B cell (primary cell): ENCODE measurements around the gene KCNK17. TPM values are rescaled to one million over a fixed set of nuclear protein-coding genes. Genes with fewer than 3 reads are reported as not detected.

Source experiments
- ATAC-seq: fragments of 200-7000 bp; cut with Tn5 transposase; one replicate; pipeline ENCODE4 v1.10.0; 2021; ENCODE audit warnings: low read depth, mild to moderate bottlenecking, moderate number of reproducible peaks, moderate library complexity
- CTCF ChIA-PET: fragments of 350-600 bp; sonication (Branson Sonifier 250); formaldehyde crosslinking; loops from one replicate; lab custom pipeline; 2021; ENCODE audit warnings: antibody characterized with exemption, inconsistent platforms; lab: Charles Lee
- POLR2A ChIA-PET: fragments of 350-600 bp; sonication (Branson Sonifier 250); formaldehyde crosslinking; loops from one replicate; lab custom pipeline; 2021; ENCODE audit warnings: antibody characterized with exemption; lab: Charles Lee
- DNase-seq: peaks from one replicate; pipeline ENCODE4 v3.0.0; 2013
- H2AFZ ChIP-seq: 2 replicates; pipeline ENCODE4 v1.6.1; 2012; ENCODE audit warnings: mild to moderate bottlenecking, low read depth, low read length; ENCODE audit not compliant: insufficient read depth, poor library complexity, severe bottlenecking
- H3K27ac ChIP-seq, 2 donors: 1 replicate in 1 of 2; 2 replicates in 1 of 2; pipeline ENCODE4 v1.5.1; 2012 to 2013; ENCODE audit warnings: low read length in 2 of 2, mild to moderate bottlenecking in 2 of 2, moderate library complexity in 1 of 2
- H3K27me3 ChIP-seq, 4 experiments: fragments of 200-600 bp in 1 of 4; sonication (generic) in 1 of 4; replicated peaks in 1 of 4; 1 replicate in 2 of 4; 2 replicates in 2 of 4; pipeline versions ENCODE4 v1.6.1 to v1.7.0; 2013 to 2016; ENCODE audit warnings: low read length in 3 of 4, mild to moderate bottlenecking in 2 of 4, mixed read lengths in 1 of 4, moderate library complexity in 1 of 4; ENCODE audit not compliant: insufficient read depth in 4 of 4, control insufficient read depth in 3 of 4; ENCODE audit errors: control extremely low read depth in 1 of 4
- H3K36me3 ChIP-seq, 2 experiments: replicated peaks in 1 of 2; 1 replicate in 1 of 2; 2 replicates in 1 of 2; pipeline versions ENCODE4 v1.6.1 to v1.7.1; 2013; ENCODE audit warnings: low read length in 1 of 2; ENCODE audit not compliant: insufficient read depth in 2 of 2, control insufficient read depth in 1 of 2; ENCODE audit errors: control extremely low read depth in 1 of 2, extremely low read depth in 1 of 2
- H3K4me1 ChIP-seq, 2 donors: fragments of 200-600 bp in 1 of 2; sonication (generic) in 1 of 2; 1 replicate in 1 of 2; 2 replicates in 1 of 2; pipeline versions ENCODE4 v1.5.1 to v1.6.1; 2013 to 2017; ENCODE audit warnings: low read length in 2 of 2; ENCODE audit not compliant: control insufficient read depth in 2 of 2, insufficient read depth in 2 of 2
- H3K4me2 ChIP-seq: replicated peaks from 2 replicates; pipeline ENCODE3; 2012; ENCODE audit warnings: mild to moderate bottlenecking, low read depth, low read length; ENCODE audit not compliant: poor library complexity, severe bottlenecking
- H3K4me3 ChIP-seq, 5 experiments: fragments of 200-600 bp in 1 of 5; sonication (generic) in 1 of 5; 1 replicate in 3 of 5; 2 replicates in 2 of 5; pipeline versions ENCODE4 v1.5.1 to v1.7.0; 2011 to 2016; ENCODE audit warnings: low read length in 4 of 5, mild to moderate bottlenecking in 4 of 5, low read depth in 2 of 5, control low read depth in 1 of 5, moderate library complexity in 1 of 5; ENCODE audit not compliant: insufficient read depth in 1 of 5; ENCODE audit errors: control extremely low read depth in 1 of 5, extremely low read depth in 1 of 5
- H3K79me2 ChIP-seq: fragments of 200-600 bp; sonication (generic); one replicate; pipeline ENCODE4 v1.6.0; 2016; ENCODE audit warnings: low read length; ENCODE audit not compliant: control insufficient read depth, insufficient read depth
- H3K9ac ChIP-seq: fragments of 200-600 bp; sonication (generic); 2 replicates; pipeline ENCODE4 v1.6.1; 2017; ENCODE audit warnings: mild to moderate bottlenecking, low read length, moderate library complexity
- H3K9me3 ChIP-seq, 3 donors: one replicate each; pipeline versions ENCODE4 v1.6.1 to v1.7.1; 2013; ENCODE audit warnings: low read length in 2 of 3; ENCODE audit not compliant: control insufficient read depth in 2 of 3, insufficient read depth in 1 of 3; ENCODE audit errors: control extremely low read depth in 1 of 3
- H4K20me1 ChIP-seq: 2 replicates; pipeline ENCODE4 v1.6.0; 2012; ENCODE audit warnings: mild to moderate bottlenecking, low read length; ENCODE audit not compliant: insufficient read depth, control insufficient read depth, poor library complexity, severe bottlenecking
- H3K27ac Mint-ChIP-seq: one replicate; pipeline ENCODE4 v1.8.0; 2021; ENCODE audit warnings: mixed read lengths
- H3K27me3 Mint-ChIP-seq: one replicate; pipeline ENCODE4 v1.8.0; 2021; ENCODE audit warnings: mixed read lengths
- H3K4me1 Mint-ChIP-seq: one replicate; pipeline ENCODE4 v1.8.0; 2021; ENCODE audit warnings: mixed read lengths
- H3K4me3 Mint-ChIP-seq: one replicate; pipeline ENCODE4 v1.8.0; 2021; ENCODE audit warnings: mixed read lengths
- H3K9me3 Mint-ChIP-seq: one replicate; pipeline ENCODE4 v1.8.0; 2022; ENCODE audit warnings: mixed read lengths; ENCODE audit not compliant: insufficient read depth
- EZH2 ChIP-seq: IDR thresholded peaks from 2 replicates; pipeline ENCODE4 v1.6.1; 2012; ENCODE audit warnings: borderline replicate concordance, low read depth, mild to moderate bottlenecking, moderate library complexity, low read length; ENCODE audit not compliant: insufficient read depth, poor library complexity, severe bottlenecking
- WGBS: methylation state at CpG from one replicate; pipeline ENCODE4 v1.1.5; 2013; ENCODE audit warnings: missing lambda C conversion rate; ENCODE audit not compliant: insufficient coverage; 5-methylcytosine and 5-hydroxymethylcytosine counted together
- intact Hi-C: fragments of 100-400 bp; cut with micrococcal nuclease; formaldehyde crosslinking; loops from one replicate; pipeline ENCODE4 v1.10.0; 2022
- polyA plus RNA-seq: library from polyadenylated mRNA; depleted of rRNA; stranded (reverse); fragments of >200 nt; gene quantifications from 2 replicates; pipeline ENCODE4 v1.2.3, GENCODE V29; 2012
- total RNA-seq, 2 donors: library from RNA; stranded (reverse); fragments of 120-200 nt in 1 of 2; gene quantifications; 1 replicate in 1 of 2; 2 replicates in 1 of 2; pipeline versions ENCODE4 v1.2.3 to v1.2.4, GENCODE V29; 2013 to 2022
- TF ChIP-seq, protein P1 (sequence below): fragments of 200-600 bp; IDR thresholded peaks from one replicate; pipeline ENCODE4 v1.8.0; 2022; ENCODE audit warnings: antibody characterized with exemption, mild to moderate bottlenecking

Gene KCNK17
- total and polyA plus RNA-seq, 2 donors (not counting 1 experiment from before 2014, with no cell fraction given) = not detected

DNA sequence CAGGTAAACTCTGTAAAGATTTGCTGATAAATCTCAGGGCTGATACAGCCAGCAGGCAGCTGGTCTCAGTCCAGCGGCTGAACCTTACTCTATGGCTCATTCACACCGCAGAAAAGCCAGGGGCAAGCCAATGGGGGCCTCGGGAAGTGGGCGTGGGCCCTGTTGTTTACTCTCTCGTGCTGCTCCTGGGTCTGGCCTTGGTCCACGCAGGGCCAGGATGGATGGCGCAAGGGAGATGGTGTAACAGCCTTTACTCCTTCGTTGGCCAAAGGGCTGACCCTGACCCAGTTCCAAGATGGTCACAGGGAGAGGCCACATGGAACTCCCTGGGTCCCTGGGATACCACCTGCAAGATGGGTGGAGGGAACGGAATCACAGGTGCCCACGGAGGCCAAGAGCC is 16.2 kb downstream of the KCNK17 start:
- ATAC-seq = no peak
- Mint-ChIP-seq H3K4me3 (no peak overlapping the region), H3K9me3 (no peaks in the 10 kb centered on the region), H3K27ac (no peak overlapping the region), H3K27me3 (peaks cover 23% of the 10 kb centered on the region), H3K4me1 (peaks cover 3% of the 10 kb centered on the region)
- ChIA-PET POLR2A (no interaction called here), CTCF (interaction anchor here (1.2 to 1.9 kb wide), 2 partner anchors 11 to 302 kb away, joined by 3 to 4 read pairs; no protein-coding TSS in a partner anchor)
- Histone ChIP-seq H3K4me2 (no peak overlapping the region), H4K20me1 (no peaks in the 10 kb centered on the region), H3K9ac (no peak overlapping the region), H3K27ac (no peak overlapping the region), H3K27me3 (peaks cover 0 to 10% (median 0%) of the 10 kb centered on the region in 4 experiments), H3K79me2 (no peaks in the 10 kb centered on the region), H3K9me3 (no peaks in the 10 kb centered on the region), H3K4me3 (no peak overlapping the region), H3K36me3 (no peaks in the 10 kb centered on the region), H3K4me1 (peaks cover 4% of the 10 kb centered on the region in 2 donors), H2AFZ (no peak overlapping the region)
- DNase-seq = no peak
- WGBS = 90% methylated on average over 9 of the region's 10 CpGs
- TF ChIP-seq EZH2 = no peak
- TF ChIP-seq, protein P1, sequence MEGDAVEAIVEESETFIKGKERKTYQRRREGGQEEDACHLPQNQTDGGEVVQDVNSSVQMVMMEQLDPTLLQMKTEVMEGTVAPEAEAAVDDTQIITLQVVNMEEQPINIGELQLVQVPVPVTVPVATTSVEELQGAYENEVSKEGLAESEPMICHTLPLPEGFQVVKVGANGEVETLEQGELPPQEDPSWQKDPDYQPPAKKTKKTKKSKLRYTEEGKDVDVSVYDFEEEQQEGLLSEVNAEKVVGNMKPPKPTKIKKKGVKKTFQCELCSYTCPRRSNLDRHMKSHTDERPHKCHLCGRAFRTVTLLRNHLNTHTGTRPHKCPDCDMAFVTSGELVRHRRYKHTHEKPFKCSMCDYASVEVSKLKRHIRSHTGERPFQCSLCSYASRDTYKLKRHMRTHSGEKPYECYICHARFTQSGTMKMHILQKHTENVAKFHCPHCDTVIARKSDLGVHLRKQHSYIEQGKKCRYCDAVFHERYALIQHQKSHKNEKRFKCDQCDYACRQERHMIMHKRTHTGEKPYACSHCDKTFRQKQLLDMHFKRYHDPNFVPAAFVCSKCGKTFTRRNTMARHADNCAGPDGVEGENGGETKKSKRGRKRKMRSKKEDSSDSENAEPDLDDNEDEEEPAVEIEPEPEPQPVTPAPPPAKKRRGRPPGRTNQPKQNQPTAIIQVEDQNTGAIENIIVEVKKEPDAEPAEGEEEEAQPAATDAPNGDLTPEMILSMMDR = no peak
- intact Hi-C loops = no loop called here

DNA sequence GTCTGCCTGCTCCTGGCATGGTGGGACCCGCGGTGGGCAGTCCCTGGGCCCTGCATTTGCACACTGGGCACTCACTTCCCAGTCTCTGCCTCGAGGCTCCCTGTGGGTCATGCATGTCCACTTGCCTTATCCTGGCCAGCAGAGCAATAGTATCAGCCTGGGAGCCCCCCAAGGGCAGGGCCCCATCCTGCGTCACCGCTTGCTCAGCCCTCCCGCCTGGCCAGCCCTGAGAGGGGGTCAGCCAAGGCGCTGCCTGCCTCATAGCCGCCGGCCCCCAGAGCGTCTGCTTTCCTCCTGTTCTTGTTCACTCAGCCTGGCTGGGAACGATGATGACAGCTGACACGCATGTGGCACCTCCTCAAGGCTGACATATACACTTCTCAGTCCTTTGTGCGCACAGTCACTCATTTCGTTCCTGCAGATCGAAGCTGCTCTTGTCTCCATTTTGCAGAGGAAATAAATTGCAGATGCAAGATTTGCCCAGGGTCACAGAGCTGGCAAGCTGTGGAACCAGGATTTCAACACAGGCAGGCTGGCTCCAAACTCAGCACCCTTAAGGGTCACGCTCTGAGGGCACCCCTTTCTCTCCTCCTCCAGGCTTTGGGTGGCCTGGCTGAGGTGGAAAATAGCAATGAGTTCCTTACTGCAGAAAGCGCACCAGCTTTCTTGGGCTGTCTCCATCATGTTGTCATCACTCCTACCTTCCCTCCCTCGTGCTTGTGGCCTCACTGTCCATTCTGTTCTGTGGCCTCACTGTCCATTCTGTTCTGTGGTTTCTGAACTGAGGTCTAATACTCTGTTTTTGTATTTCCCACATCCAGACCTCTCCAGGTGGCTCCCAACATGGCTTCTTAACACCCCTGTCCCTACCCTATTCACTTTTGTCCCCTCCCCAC is 17.2 kb downstream of the KCNK17 start:
- Histone ChIP-seq H3K4me2 (no peak overlapping the region), H2AFZ (no peak overlapping the region), H3K4me3 (no peak overlapping the region), H4K20me1 (no peaks in the 10 kb centered on the region), H3K27ac (no peak overlapping the region), H3K27me3 (peaks cover 0 to 5% (median 0%) of the 10 kb centered on the region in 4 experiments), H3K36me3 (no peaks in the 10 kb centered on the region), H3K9ac (no peak overlapping the region), H3K79me2 (no peaks in the 10 kb centered on the region), H3K9me3 (no peaks in the 10 kb centered on the region), H3K4me1 (no peaks in the 10 kb centered on the region)
- WGBS = 86% methylated on average over 17 of the region's 18 CpGs
- no peak overlapping the region for H3K27ac Mint-ChIP-seq
- no peaks in the 10 kb centered on the region for H3K4me1 Mint-ChIP-seq
- no peak overlapping the region for H3K4me3 Mint-ChIP-seq
- intact Hi-C loops = no loop called here
- POLR2A ChIA-PET = no interaction called here
- H3K27me3 Mint-ChIP-seq = peaks cover 24% of the 10 kb centered on the region
- H3K9me3 Mint-ChIP-seq = no peaks in the 10 kb centered on the region
- ATAC-seq (no peak), DNase-seq (no peak)
- CTCF ChIA-PET = no interaction called here
- TF ChIP-seq, protein P1 = no peak
- TF ChIP-seq EZH2 = no peak
